Mucosa of rectum (tissue), 2 donors: ENCODE measurements around the gene NME8.

Source experiments
- H3K27ac ChIP-seq, 2 donors: one replicate each; pipeline ENCODE4 v1.7.0; 2013; ENCODE audit warnings: inconsistent platforms in 2 of 2, low read depth in 2 of 2, low read length in 2 of 2
- H3K27me3 ChIP-seq, 2 donors: one replicate each; pipeline ENCODE4 v1.7.0; 2013; ENCODE audit warnings: low read length in 2 of 2; ENCODE audit not compliant: control insufficient read depth in 2 of 2, insufficient read depth in 2 of 2
- H3K36me3 ChIP-seq, 2 donors: one replicate each; pipeline ENCODE4 v1.7.0; 2013; ENCODE audit warnings: low read length in 2 of 2; ENCODE audit not compliant: control insufficient read depth in 2 of 2, insufficient read depth in 2 of 2
- H3K4me1 ChIP-seq, 2 donors: one replicate each; pipeline ENCODE4 v1.7.0; 2013; ENCODE audit warnings: low read length in 2 of 2, mild to moderate bottlenecking in 1 of 2; ENCODE audit not compliant: control insufficient read depth in 2 of 2, insufficient read depth in 2 of 2
- H3K4me3 ChIP-seq, 2 donors: one replicate each; pipeline ENCODE4 v1.7.0; 2013; ENCODE audit warnings: low read length in 2 of 2
- H3K9ac ChIP-seq, 2 donors: one replicate each; pipeline ENCODE4 v1.7.0; 2013; ENCODE audit warnings: low read length in 2 of 2, low read depth in 1 of 2, mild to moderate bottlenecking in 1 of 2
- H3K9me3 ChIP-seq, 2 donors: one replicate each; pipeline ENCODE4 v1.7.0; 2013; ENCODE audit warnings: low read length in 2 of 2; ENCODE audit not compliant: control insufficient read depth in 2 of 2
- donor health status: healthy.
- donor health status: Normal muscosa, but diverticular disease.

Gene NME8

GRCh38 chr7:37823557-37823956 is 24.8 kb upstream of the NME8 start:
- Histone ChIP-seq H3K4me1 (no peaks in the 10 kb centered on the region), H3K27ac (no peak overlapping the region), H3K4me3 (no peak overlapping the region), H3K27me3 (no peaks in the 10 kb centered on the region), H3K9ac (no peak overlapping the region), H3K36me3 (no peaks in the 10 kb centered on the region), H3K9me3 (peaks cover 0 to 3% of the 10 kb centered on the region in 2 donors)

- Histone ChIP-seq H3K9me3 (peaks cover 0 to 3% of the 10 kb centered on the region in 2 donors), H3K4me1 (no peaks in the 10 kb centered on the region), H3K9ac (no peak overlapping the region), H3K36me3 (no peaks in the 10 kb centered on the region), H3K4me3 (no peak overlapping the region), H3K27me3 (no peaks in the 10 kb centered on the region), H3K27ac (no peak overlapping the region)
Measured at GRCh38 chr7:37825038-37825437, 23.4 kb upstream of the NME8 start.

- no peaks in the 10 kb centered on the region for H3K27me3 ChIP-seq
- no peak overlapping the region for H3K27ac ChIP-seq
- H3K4me1 ChIP-seq, result no peaks in the 10 kb centered on the region
- no peaks in the 10 kb centered on the region for H3K9me3 ChIP-seq
- no peak overlapping the region for H3K4me3 ChIP-seq
- no peaks in the 10 kb centered on the region for H3K36me3 ChIP-seq
- no peak overlapping the region for H3K9ac ChIP-seq
Measured at GRCh38 chr7:37826825-37827224, 21.6 kb upstream of the NME8 start.

- no peak overlapping the region for H3K27ac ChIP-seq
- no peaks in the 10 kb centered on the region for H3K36me3 ChIP-seq
- no peaks in the 10 kb centered on the region for H3K9me3 ChIP-seq
- no peaks in the 10 kb centered on the region for H3K27me3 ChIP-seq
- no peak overlapping the region for H3K4me3 ChIP-seq
- no peaks in the 10 kb centered on the region for H3K4me1 ChIP-seq
- no peak overlapping the region for H3K9ac ChIP-seq
Measured at GRCh38 chr7:37831244-37831643, 17.2 kb upstream of the NME8 start.

- Histone ChIP-seq H3K36me3 (no peaks in the 10 kb centered on the region), H3K27me3 (no peaks in the 10 kb centered on the region)
Measured at GRCh38 chr7:37832194-37832593, 16.2 kb upstream of the NME8 start.

GRCh38 chr7:37833107-37833817 is 15.1 kb upstream of the NME8 start:
- Histone ChIP-seq H3K9me3 (no peaks in the 10 kb centered on the region), H3K9ac (no peak overlapping the region), H3K36me3 (no peaks in the 10 kb centered on the region), H3K4me3 (peak overlapping the region; percentile 45 to 73), H3K27me3 (no peaks in the 10 kb centered on the region), H3K27ac (no peak overlapping the region), H3K4me1 (no peaks in the 10 kb centered on the region)

More at GRCh38 chr7:37832194-37832593, 16.2 kb upstream of the NME8 start:
- Histone ChIP-seq H3K9me3 (no peaks in the 10 kb centered on the region), H3K27ac (no peak overlapping the region), H3K9ac (no peak overlapping the region), H3K4me3 (no peak overlapping the region), H3K4me1 (no peaks in the 10 kb centered on the region)

GRCh38 chr7:37833818-37834146 is 14.6 kb upstream of the NME8 start:
- H3K9ac ChIP-seq, result no peak overlapping the region
- no peaks in the 10 kb centered on the region for H3K4me1 ChIP-seq
- no peaks in the 10 kb centered on the region for H3K27me3 ChIP-seq
- no peak overlapping the region for H3K4me3 ChIP-seq
- no peak overlapping the region for H3K27ac ChIP-seq
- no peaks in the 10 kb centered on the region for H3K36me3 ChIP-seq
- H3K9me3 ChIP-seq, result no peaks in the 10 kb centered on the region

GRCh38 chr7:37853468-37853867 is 5.1 kb downstream of the NME8 start:
- Histone ChIP-seq H3K27ac (no peak overlapping the region), H3K4me1 (no peaks in the 10 kb centered on the region), H3K9me3 (no peaks in the 10 kb centered on the region), H3K36me3 (no peaks in the 10 kb centered on the region), H3K9ac (no peak overlapping the region), H3K27me3 (no peaks in the 10 kb centered on the region), H3K4me3 (no peak overlapping the region)

- Histone ChIP-seq H3K9ac (no peak overlapping the region), H3K27ac (no peak overlapping the region), H3K27me3 (no peaks in the 10 kb centered on the region), H3K9me3 (no peaks in the 10 kb centered on the region), H3K4me3 (no peak overlapping the region), H3K4me1 (no peaks in the 10 kb centered on the region), H3K36me3 (no peaks in the 10 kb centered on the region)
Measured at GRCh38 chr7:37882086-37882485, 33.7 kb downstream of the NME8 start.

GRCh38 chr7:37893359-37893758 is 45.0 kb downstream of the NME8 start:
- no peaks in the 10 kb centered on the region for H3K27me3 ChIP-seq
- no peaks in the 10 kb centered on the region for H3K36me3 ChIP-seq
- no peak overlapping the region for H3K27ac ChIP-seq
- no peak overlapping the region for H3K9ac ChIP-seq
- no peaks in the 10 kb centered on the region for H3K4me1 ChIP-seq
- no peak overlapping the region for H3K4me3 ChIP-seq
- H3K9me3 ChIP-seq, result no peaks in the 10 kb centered on the region

- Histone ChIP-seq H3K9me3 (no peaks in the 10 kb centered on the region), H3K27me3 (no peaks in the 10 kb centered on the region), H3K9ac (no peak overlapping the region), H3K36me3 (no peaks in the 10 kb centered on the region), H3K4me3 (no peak overlapping the region), H3K27ac (no peak overlapping the region), H3K4me1 (no peaks in the 10 kb centered on the region)
Measured at GRCh38 chr7:37894671-37895070, 46.3 kb downstream of the NME8 start.
